ENCODE data around the gene ARL16. TPM values are rescaled to one million over a fixed set of nuclear protein-coding genes. Genes with fewer than 3 reads are reported as not detected.
A peak's percentile ranks its signal among the peaks of the same experiment; 100 is the strongest.
"Not testable (repeated sequence)": the region's sequence is repeated elsewhere in the genome, so short reads cannot be mapped to it uniquely, and the experiment has no call there.

Gene ARL16
- total RNA-seq, 2 donors from 2014 or later: 34.4 to 40.7 TPM

- DNase-seq (ENCODE audit: low spot score) (no peak), ATAC-seq (ENCODE audit: insufficient number of reproducible peaks, low FRiP score, low read depth) (no peak)
- Histone ChIP-seq H3K4me1 (ENCODE audit: control insufficient read depth in 1 of 2, low read depth in 2 of 2) (peaks cover 19 to 24% of the 10 kb centered on the region in 2 donors), H3K4me3 (peak overlapping the region; percentile 93), H3K36me3 (peaks cover 21% of the 10 kb centered on the region), H3K9me3 (no peaks in the 10 kb centered on the region), H3K27me3 (replicated peaks; ENCODE audit: insufficient read depth) (no peaks in the 10 kb centered on the region), H3K27ac (peak overlapping the region in 1 of 2 donors; percentile 84)
- TF ChIP-seq, protein P1, sequence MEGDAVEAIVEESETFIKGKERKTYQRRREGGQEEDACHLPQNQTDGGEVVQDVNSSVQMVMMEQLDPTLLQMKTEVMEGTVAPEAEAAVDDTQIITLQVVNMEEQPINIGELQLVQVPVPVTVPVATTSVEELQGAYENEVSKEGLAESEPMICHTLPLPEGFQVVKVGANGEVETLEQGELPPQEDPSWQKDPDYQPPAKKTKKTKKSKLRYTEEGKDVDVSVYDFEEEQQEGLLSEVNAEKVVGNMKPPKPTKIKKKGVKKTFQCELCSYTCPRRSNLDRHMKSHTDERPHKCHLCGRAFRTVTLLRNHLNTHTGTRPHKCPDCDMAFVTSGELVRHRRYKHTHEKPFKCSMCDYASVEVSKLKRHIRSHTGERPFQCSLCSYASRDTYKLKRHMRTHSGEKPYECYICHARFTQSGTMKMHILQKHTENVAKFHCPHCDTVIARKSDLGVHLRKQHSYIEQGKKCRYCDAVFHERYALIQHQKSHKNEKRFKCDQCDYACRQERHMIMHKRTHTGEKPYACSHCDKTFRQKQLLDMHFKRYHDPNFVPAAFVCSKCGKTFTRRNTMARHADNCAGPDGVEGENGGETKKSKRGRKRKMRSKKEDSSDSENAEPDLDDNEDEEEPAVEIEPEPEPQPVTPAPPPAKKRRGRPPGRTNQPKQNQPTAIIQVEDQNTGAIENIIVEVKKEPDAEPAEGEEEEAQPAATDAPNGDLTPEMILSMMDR (IDR thresholded peaks at IDR 0.05): no peak
These were observed 911 bp downstream of the ARL16 start for GRCh38 chr17:81682565-81683207.

DNA sequence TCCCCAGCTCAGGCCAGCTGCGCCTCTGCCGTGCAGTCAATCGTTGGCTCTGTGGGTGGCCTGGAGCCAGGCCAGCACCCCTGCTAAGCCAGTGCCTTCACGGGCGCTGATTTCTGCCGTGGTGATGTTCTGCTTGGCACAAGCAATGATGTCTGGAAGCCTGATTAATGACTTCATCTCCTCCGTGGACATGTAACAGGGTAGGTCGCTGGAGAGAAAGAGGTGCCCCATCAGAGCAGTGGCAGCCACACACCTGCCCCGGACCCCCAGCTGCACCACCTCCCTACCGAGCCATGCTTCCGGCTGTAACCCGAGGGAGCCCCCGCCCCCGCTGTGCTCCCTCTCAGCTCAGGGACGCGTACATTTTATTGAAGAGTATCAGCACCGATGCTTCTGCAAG is 1.9 kb downstream of the ARL16 start:
- Histone ChIP-seq H3K9me3 (no peaks in the 10 kb centered on the region), H3K4me3 (no peak overlapping the region), H3K27me3 (replicated peaks; ENCODE audit: insufficient read depth) (no peaks in the 10 kb centered on the region), H3K36me3 (peaks cover 12% of the 10 kb centered on the region), H3K4me1 (ENCODE audit: control insufficient read depth in 1 of 2, low read depth in 2 of 2) (peaks cover 19 to 24% of the 10 kb centered on the region in 2 donors), H3K27ac (no peak overlapping the region)
- TF ChIP-seq, protein P1 (IDR thresholded peaks at IDR 0.05): no peak
- ATAC-seq (ENCODE audit: insufficient number of reproducible peaks, low FRiP score, low read depth): no peak
- DNase-seq (ENCODE audit: low spot score): no peak

GRCh38 chr17:81680150-81680549 is 3.4 kb downstream of the ARL16 start:
- H3K27ac ChIP-seq: no peak overlapping the region
- no peak for DNase-seq (ENCODE audit: low spot score)

DNA sequence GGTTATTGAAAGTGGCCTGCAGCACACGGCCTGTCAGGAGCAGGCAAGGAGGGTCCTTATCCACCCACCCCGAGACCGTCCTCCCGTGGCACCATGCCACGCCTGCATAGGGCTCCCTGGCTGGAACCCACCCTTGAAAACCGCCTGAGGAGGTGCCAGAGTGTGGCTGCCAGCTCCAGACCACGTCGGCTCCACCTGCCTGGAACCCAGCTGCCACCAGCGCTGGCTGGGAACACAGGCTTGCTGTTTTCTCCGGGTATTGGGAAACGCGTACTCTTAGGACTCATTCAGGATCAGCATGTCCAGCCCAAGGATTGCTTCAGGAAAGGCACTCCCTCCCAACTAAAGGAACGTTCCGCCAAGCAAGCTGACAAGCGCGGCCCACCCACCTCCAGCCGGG is 6.7 kb downstream of the ARL16 start:
- Histone ChIP-seq H3K36me3 (peaks cover 18% of the 10 kb centered on the region), H3K4me1 (ENCODE audit: control insufficient read depth in 1 of 2, low read depth in 2 of 2) (no peaks in the 10 kb centered on the region), H3K27me3 (replicated peaks; ENCODE audit: insufficient read depth) (no peaks in the 10 kb centered on the region), H3K9me3 (no peaks in the 10 kb centered on the region), H3K27ac (no peak overlapping the region), H3K4me3 (no peak overlapping the region)
- DNase-seq (ENCODE audit: low spot score) (no peak), ATAC-seq (ENCODE audit: insufficient number of reproducible peaks, low FRiP score, low read depth) (no peak)
- TF ChIP-seq, protein P1 (IDR thresholded peaks at IDR 0.05): no peak

More at GRCh38 chr17:81680150-81680549, 3.4 kb downstream of the ARL16 start:
- no peak for ATAC-seq (ENCODE audit: insufficient number of reproducible peaks, low FRiP score, low read depth)
- H3K9me3 ChIP-seq: no peaks in the 10 kb centered on the region
- H3K27me3 ChIP-seq (replicated peaks; ENCODE audit: insufficient read depth): no peaks in the 10 kb centered on the region
- no peaks in the 10 kb centered on the region for H3K36me3 ChIP-seq
- no peak overlapping the region for H3K4me3 ChIP-seq
- TF ChIP-seq, protein P1 (IDR thresholded peaks at IDR 0.05): no peak
- peaks cover 14 to 16% of the 10 kb centered on the region in 2 donors for H3K4me1 ChIP-seq (ENCODE audit: control insufficient read depth in 1 of 2, low read depth in 2 of 2)

DNA sequence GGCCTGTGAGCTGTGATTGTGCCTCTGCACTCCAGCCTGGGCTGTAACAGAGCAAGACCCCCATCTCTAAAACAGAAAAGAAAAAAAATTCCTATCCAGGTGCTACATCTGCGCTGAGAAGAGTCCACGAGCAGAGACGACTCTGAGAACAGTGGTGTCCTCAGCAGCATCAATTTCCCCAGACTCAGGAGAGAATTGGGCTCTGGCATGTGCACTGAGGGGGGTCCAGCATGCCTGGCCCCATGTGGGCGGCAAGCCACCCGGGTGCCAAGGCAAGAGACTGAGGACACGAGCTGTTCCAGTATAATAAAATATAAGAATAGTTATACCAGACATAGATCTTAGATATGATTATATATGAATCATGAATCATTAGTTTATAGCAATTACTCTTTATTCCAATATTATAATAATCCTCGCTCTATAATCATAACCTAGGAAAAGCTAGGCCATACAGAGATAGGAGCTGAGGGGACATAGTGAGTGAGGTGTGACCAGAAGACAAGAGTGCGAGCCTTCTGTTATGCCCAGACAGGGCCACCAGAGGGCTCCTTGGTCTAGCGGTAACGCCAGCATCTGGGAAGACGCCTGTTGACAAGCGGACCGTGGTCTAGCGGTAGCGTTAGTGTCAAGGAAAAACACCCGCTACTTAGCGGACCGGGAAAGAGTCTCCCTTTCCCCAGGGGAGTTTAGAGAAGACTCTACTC is 7.9 kb downstream of the ARL16 start:
- H3K27ac ChIP-seq; H3K9me3 ChIP-seq; ATAC-seq (ENCODE audit: insufficient number of reproducible peaks, low FRiP score, low read depth); DNase-seq (ENCODE audit: low spot score); H3K27me3 ChIP-seq (replicated peaks; ENCODE audit: insufficient read depth); H3K4me1 ChIP-seq (ENCODE audit: control insufficient read depth in 1 of 2, low read depth in 2 of 2); H3K4me3 ChIP-seq: not testable (repeated sequence)
- peaks cover 29% of the 10 kb centered on the region for H3K36me3 ChIP-seq
- TF ChIP-seq, protein P1 (IDR thresholded peaks at IDR 0.05): peak; percentile 59

All from thoracic aorta (tissue), 2 donors.